HG02678 (cell line): ENCODE results near the gene FLCN.
A peak's percentile ranks its signal among the peaks of the same experiment; 100 is the strongest.
"Not testable (repeated sequence)": the region's sequence is repeated elsewhere in the genome, so short reads cannot be mapped to it uniquely, and the experiment has no call there.

Source experiments
- ATAC-seq: cut with Tn5 transposase; IDR thresholded peaks from one replicate; pipeline ENCODE4 v1.9.1; 2021; ENCODE audit warnings: mild to moderate bottlenecking, moderate library complexity; ENCODE audit not compliant: unreplicated experiment

The FLCN gene

DNA sequence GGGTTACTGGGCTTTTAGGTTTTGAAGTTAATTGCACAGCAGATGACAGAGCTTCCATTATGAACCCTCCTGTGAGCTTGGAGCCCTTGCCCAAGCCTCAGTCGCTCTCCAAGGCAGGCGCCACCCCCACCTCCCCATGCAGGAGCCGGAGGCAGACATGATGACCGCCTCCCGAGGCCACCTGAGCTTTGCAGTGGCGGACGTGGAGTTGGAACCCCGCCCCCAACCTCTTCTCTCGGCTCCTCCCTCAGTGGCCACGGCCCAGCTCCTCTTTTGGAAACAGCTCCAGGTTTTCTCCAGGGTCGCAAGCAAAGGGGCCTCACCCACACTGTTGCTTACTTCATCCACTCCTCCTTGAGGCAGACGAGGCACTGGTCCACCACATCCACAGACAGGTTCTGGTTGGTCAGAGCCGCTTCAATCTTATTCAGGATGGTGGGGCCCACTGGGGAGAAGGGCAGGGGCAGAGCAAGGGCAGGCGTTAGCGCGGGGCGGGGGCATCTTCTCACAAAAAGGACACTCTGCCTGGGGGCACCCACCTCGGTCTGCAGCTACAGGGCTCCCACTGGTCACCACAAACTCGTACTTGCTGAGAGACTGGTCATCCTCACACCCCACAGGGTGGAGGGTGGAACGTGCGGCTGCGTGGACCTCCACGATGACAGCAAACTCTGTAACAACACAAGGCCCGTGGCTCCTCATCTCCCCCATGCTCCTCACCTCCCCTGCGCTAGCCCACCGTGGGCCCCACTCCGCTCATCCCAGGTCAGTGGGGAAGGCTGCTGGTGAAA lies 22.1 kb downstream of the FLCN start:
- no peak for ATAC-seq

DNA sequence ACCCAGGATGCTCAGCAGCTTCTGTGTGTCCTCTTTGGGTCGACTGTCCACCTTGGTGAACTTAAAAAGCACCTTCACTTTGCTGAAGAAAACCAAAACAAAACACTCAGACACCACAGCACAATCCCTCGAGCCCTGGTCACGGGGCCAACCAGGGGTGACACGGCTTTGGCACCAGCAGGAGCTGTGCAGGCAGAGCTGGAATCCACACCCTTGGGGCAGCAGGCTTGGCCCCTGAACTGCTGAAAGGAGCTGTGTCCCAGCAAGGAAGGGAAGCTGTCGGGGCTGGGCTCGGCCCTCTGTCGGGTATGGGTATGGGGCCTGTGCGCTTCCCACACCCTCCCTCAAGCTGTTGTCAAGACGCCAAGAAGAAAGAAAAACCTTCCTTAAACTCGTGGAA lies 23.2 kb downstream of the FLCN start:
- no peak for ATAC-seq

DNA sequence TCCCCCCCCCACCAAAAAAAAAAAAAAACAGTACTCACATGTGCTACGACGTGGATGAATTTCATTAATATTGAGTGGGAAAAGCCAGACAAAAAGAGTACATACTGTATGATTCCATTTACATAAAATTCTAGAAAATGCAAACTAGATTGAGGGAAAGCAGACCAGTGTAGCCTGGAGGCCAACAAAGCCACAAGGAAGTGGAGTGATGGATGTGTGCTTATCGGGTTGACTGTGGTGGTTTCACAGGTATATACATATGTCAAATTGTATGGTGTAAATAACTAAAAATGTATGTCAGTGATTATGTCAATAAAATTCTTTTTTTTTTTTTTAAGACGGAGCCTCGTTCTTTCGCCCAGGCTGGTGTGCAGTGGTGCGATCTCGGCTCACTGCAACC lies 29.0 kb downstream of the FLCN start:
- ATAC-seq = no peak

DNA sequence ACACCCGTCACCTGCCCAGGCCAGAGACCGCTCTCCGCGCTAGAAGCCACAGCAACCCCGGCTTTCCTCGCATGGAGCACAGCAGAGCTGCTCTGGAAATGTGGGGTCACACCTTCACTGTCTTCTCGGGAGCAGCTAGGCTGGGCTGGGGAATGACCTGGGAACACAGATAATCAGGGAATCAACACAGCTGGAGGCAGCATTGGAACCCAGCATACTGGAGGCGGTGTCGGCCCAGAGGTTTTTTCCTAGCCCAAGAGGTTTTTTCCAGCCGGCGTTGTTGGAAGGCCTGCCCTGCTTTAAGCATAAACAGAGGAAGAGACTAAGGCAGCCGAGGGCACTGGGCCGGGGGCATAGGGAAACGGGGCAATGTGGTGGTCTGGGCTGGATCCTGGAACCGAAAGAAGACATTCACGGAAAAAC lies 30.0 kb downstream of the FLCN start:
- ATAC-seq = no peak

DNA sequence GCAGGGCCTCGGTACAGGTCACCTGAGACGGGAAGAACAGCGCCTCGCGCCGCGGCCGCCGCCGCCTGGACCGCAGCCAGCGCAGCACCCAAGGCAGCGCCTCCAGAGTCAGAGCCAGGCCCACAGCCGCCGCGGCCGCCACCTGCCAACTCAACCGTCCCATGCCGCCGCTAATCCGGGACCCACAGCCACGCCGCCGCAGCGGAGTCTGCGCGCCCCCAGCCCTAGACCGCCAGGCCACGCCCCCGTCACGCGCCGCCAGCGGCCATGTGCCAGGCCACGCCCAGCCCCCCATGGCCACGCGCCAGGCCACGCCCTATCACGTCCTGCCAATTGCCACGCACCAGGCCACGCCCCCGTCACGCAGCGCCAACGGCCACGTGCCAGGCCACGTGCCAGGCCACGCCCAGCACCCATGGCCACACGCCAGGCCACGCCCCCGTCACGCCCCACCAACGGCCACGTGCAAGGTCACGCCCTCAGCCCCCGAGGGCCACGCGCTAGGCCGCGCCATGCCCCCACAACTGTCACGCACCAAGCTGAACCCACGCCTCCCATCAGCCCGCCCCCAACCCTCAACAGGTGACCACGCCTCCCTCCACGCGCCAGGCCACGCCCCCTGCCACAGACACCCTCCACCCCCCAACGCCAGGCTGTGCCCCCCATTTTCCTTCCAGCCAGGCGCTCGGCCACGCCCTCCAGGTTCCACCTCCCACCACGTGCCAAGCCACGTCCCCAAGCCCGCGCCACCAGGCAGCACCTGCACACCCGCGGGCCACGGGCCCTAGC lies 30.6 kb downstream of the FLCN start, which contains the start of gene PLD6:
PLD6 (minus strand) TSS at position 210 of the 789 bp plus-strand sequence; CDS start at position 163, 47 bp downstream.
- peak; percentile 65 for ATAC-seq

DNA sequence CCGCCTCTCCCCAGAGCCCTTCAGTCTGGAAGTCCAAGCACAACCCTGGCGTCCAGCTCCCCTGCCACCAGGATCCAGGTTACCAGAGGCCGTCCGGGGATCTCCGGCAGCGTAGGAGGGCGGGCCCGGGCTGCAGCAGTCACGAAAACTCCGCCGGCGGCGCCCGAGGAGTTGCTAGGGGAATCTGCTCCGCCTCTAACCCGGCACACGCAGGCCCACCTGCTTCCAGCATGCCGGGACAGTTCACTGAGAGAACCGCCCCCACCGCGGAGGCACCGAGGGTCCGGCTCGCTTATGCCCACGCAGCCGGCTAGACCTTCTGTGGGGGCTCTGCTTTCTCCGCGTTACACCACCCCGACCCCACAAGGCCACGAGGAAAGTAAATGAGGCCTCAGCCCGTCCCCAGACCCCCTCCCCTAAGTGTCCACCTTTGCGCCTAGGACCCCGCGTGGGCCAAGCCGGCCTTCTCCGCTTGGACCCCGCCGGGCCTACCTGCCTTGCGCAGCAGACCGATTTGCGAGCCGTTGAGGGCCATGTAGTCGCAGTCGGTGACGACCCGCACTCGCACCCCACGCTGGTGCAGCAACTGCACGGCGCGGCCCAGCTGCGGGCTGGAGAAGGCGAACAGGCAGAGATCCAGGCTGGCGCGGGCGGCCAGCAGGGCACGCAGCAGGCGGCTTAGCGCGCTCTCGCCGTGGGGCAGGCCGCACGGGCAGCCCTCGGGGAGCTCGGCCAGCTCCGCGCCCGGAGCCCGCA lies 31.4 kb downstream of the FLCN start:
- ATAC-seq = peak; percentile 48

DNA sequence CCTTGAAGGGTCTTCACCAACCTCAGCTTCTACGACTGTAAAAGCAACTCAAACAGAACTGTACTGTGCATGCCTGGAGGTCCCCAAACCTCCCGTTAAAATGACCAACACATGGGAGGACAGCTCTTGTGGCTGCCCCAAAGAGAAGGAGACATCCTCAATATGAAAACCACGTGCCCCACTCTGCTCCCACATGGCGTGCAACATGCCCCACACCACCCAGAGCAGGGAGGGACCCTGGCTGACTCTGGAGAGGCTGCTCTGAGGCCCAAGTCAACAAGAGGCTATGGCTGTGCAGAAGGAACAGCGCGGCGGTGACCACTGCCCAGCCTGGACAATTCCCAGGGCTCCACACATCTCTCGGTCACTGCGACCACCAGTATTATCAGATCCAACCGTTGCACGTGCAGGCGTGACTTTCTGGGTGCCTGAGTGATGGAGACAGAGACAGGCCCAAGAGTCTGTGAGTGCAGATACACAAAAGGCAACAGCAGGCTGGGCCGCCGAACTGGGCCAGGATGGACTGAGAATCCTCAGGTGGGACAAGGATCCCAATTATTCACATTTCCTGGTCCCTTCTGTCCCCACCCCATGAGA lies 32.2 kb downstream of the FLCN start:
- no peak for ATAC-seq

DNA sequence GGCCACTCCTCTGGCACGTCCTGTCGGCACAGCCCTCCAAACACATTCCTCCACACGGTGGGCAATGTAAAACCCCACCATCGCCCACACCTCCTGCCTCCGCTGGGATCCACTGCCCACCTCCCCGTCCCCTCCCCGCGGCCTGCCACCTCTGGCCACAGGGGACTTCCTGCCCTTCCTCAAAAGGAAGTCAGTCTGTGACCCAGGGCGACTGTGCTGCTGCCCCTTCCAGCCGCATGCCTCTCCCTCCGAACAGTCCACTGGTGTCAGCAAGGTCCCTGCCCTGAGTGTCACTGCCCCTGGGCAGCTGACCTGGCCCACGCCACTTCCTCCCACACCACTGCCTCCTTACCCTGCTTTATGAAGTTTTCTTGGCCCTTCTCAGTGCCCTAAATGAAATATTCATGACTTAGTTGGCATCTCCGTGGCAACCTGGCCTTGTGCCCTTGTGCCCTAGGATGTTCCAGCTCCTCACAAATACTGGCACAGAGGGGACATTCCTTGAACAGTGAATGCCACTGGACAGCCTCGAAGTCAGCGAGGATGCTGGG lies 32.9 kb downstream of the FLCN start:
- ATAC-seq = no peak

DNA sequence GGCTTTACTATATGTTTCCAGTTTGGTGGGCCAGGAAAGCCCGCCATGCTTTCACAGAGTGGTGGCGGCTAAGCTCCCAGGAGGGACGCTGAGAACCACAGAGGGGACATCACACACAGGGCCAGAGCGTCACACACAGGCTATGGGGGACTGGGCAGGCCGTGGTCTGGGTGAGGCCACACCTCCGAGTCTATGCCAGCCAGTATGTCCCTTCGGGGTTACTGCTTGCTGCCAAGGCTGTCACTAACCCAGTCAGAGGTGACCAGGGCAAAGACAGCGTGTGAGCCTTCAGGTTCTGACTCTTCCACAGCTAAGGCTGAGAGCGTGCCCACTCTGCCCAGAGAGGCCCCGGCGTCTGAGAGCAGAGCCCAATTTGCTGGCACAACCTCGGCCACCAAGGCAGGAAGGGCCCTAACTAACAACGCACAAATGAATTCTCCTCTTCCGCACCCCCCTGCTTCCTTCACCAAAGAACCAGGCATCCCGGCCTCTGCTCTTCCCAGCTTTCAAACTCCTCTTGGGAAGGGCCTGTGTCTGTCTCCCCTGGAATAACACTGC lies 33.7 kb downstream of the FLCN start:
- ATAC-seq = no peak

DNA sequence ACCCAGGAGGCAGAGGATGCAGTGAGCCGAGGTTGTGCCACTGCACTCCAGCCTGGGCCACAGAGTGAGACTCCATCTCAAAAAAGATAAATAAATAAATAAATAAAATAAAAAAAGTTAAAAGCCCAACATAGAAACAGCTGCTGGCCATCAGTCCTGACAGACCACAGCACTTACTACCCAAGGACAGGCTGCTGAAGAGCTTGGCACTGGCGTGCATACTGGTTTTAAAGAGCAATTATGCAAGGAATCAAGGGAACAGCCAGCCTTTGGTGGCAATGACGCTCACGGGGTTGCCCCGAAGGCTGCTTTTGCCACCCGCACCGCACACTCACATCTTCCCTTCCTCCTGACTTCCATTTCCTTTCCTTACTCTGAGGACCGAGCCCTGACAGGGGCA lies 35.1 kb downstream of the FLCN start:
- ATAC-seq = no peak

DNA sequence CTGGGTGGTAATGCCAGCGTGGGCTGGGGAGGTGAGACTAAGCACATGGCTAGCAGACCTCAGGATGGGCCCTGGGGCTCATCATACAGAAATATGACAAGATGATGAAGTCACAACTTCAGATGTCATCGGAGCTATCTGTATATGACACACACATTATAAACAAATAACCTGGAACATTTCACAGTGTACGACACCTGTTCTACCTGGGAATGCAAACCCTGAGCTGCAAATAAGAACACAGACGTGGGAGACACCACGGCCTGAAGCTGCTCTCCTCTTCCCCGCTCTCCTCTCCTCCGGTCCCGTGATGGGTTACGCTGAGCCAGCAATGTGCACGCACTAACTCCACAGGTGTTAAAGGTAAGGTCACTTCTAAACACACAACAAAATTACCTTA lies 35.7 kb downstream of the FLCN start:
- ATAC-seq = no peak

DNA sequence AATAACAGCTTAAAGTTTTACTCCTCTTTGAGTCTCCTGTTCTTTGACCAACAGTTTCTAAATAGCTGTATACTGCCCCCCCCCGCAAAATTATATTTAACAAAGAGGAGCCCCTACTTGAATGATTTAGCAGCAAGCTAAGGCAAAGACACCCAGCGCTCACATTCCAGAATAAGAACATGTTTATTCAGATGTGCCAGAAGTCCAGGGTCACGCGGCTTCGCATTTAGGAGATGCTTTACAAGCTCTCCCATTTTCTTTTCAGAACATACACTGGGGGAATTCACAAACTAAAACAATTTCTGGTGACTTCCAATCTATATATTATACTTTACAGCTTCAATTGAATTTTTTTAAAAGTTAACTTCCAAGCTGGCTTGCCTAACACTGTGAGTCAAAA lies 36.1 kb downstream of the FLCN start:
- ATAC-seq = no peak

DNA sequence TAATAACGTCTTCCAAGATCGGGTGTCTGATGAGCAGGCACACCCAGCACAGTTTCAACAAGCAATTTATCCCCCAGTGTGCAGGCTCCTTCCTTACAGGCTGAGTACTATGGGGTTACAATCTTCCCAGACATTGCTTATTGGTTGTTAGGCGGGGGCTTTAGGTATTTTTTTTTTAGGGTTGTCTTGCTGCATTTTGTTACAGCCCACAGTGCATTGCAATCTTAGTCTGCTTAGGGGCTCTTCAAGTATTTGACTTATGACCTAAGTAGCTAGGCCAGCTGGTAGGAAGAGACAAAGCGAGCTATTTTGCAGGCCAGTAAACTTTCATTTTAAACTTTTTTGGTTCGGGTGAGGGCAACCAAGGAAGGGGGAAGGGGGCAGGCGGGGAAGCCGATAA lies 36.7 kb downstream of the FLCN start:
- ATAC-seq = no peak

DNA sequence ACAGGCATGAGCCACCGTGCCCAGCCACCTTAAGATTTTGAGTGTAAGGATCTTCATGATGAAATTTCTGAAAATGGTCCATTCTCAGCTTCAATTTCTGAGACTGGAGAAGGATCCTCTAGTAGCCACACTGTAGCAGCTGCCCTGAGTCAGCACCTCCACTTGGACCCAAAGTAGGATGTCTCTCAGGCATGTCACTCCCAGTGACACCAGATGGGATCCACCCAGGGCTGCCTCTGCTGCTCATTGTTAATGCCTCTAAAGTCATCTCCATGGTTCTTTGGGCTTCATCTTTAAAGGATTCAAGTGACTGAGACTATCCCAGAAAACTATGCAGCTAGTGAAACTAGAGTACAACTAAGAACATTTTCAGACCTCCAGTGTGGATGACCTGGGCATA lies 38.7 kb downstream of the FLCN start:
- no peak for ATAC-seq

DNA sequence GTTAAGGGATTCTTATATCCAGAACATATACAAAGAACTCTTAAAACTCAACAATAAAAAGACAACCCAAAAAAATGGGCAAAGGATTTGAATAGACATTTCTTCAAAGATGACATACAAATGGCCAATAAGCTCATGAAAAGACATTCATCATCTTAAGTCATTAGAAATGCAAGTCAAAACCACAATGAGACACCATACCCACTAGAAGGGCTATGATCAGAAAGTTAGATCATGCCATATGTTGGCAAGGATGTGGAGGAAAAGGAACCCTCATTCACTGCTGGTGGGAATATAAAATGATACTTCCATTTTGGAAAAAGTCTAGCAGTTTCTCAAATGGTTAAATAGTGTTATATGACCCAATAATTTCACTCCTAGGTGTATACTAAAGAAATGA lies 40.2 kb downstream of the FLCN start:
- ATAC-seq = no peak

DNA sequence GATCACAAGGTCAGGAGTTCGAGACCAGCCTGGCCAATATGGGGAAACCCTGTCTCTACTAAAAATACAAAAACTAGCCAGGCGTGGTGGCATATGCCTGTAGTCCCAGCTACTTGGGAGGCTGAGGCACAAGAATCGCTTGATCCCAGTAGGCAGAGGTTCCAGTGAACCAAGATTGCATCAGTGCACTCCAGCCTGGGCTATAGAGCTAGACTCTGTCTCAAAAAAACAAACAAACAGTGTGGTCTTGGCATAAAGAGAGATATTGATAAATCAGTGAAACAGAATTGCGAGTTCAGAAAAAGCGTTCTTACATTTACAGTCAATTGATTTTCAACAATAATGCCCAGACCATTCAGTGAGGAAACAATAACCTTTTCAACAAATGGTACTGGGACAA lies 41.5 kb downstream of the FLCN start:
- not testable (repeated sequence) for ATAC-seq

DNA sequence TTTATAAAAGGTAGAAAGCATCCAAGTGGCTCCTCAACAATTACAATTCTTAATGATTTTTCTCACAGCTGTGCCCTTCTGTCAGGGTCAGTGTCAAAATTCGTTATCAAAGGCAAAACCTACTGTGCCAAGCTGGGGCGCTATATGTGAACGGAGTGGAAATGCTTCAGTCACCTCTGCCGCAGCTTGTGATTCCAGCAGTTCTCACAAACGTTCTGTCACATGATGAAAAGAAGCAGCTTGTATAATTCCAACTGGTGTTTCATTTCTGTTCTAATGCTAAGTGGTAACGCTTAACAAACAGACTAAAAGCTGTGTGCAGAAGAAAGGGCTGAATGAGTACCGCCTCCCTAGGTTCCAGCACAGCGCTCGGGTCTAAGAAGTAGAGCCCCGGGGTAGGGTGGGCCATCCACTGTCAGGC lies 45.0 kb downstream of the FLCN start:
- no peak for ATAC-seq

DNA sequence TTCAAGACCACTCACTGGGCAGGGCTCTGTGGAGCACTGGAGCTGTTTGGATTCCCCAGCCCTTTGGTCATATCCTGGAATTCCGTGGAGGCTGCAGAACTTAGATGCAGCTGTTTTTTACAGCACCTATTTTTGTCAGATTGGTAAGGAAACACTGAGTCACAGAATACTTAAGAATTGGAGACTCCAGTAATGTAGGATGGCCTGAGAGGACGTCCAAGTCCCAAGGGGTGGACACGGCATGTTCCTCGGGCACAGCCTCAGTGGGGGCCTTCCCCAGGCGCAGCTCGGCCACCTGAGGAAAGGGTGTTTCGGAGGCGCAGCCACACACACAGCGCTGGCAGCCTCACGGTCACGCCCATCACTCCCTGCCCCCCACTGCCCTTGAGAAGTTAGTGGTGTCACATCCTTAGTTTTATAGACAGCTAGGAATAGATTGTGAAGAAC lies 45.6 kb downstream of the FLCN start:
- ATAC-seq = no peak

DNA sequence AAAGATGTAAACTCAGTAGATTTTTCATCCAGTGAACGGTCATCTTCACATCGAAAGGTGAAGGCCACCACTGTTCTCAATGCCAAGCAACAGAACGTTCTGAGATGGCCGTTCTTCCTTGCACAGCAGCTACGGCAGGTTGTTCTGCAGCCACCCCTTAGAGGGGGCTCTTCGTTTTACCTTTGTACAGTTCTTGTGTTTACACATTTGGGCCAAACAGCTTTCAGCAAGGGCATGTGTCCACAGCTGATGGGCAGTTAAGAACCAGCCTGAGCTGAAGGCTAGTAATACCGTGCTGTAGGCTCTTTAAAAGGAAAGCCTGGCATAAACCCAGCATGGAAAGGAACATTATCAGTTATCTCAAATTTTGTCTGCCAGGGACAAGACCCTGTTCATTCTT lies 46.8 kb downstream of the FLCN start:
- no peak for ATAC-seq

DNA sequence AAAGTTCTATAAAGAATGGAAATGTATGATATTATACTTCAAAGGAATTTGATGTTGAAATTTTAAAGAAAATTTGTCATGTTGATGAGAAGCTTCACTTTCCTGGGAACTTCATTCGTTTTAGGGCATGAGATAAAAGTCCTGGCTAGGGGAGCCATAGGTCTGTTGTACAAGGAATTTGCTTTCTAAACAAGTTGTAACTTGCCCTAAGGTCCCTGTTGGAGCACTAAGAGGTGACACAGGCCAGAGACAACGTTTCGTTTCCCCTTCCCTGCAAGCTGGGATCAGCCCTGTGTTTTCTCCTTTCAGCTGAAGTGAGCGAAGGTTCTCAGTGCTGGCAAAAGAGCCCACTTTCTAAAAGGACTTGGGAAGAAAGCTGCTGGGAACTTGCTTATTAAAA lies 47.4 kb downstream of the FLCN start:
- no peak for ATAC-seq
